Activated CD4-positive, alpha-beta T cell treated with anti-CD3 and anti-CD28 coated beads, Interleukin-2, amount 10 ng/mL, durations not matched to agents 7 days and 5 days (primary cell): ENCODE measurements around the gene ZNF564. TPM values are rescaled to one million over a fixed set of nuclear protein-coding genes. Genes with fewer than 3 reads are reported as not detected.
"Not testable (repeated sequence)": the region's sequence is repeated elsewhere in the genome, so short reads cannot be mapped to it uniquely, and the experiment has no call there.

Experiments used
- CTCF ChIA-PET: fragments of 350-600 bp; sonication (Branson Sonifier 250); formaldehyde crosslinking; loops from one replicate; lab custom pipeline; 2021; ENCODE audit warnings: antibody characterized with exemption; lab: Charles Lee
- POLR2A ChIA-PET: fragments of 350-600 bp; sonication (Branson Sonifier 250); formaldehyde crosslinking; loops from one replicate; lab custom pipeline; 2021; ENCODE audit warnings: antibody characterized with exemption; lab: Charles Lee
- DNase-seq: peaks from one replicate; pipeline ENCODE4 v3.0.0-alpha.2; 2020
- H3K27ac Mint-ChIP-seq: one replicate; pipeline ENCODE4 v1.8.0; 2021; ENCODE audit warnings: mild to moderate bottlenecking, moderate library complexity, mixed read lengths
- H3K27me3 Mint-ChIP-seq: one replicate; pipeline ENCODE4 v1.8.0; 2021; ENCODE audit warnings: mixed read lengths
- H3K36me3 Mint-ChIP-seq: one replicate; pipeline ENCODE4 v1.8.0; 2021; ENCODE audit warnings: low read depth, mixed read lengths
- H3K4me1 Mint-ChIP-seq: one replicate; pipeline ENCODE4 v1.8.0; 2021; ENCODE audit warnings: mixed read lengths
- H3K4me3 Mint-ChIP-seq: one replicate; pipeline ENCODE4 v1.8.0; 2021; ENCODE audit warnings: mild to moderate bottlenecking, moderate library complexity, mixed read lengths
- H3K9me3 Mint-ChIP-seq: one replicate; pipeline ENCODE4 v1.8.0; 2021; ENCODE audit warnings: mixed read lengths
- total RNA-seq, 2 experiments: library from RNA; stranded (reverse); gene quantifications; one replicate each; pipeline ENCODE4 v1.2.3, GENCODE V29; 2021

Gene ZNF564
- total RNA-seq, 2 experiments from 2014 or later: 11.1 to 12.1 TPM

DNA sequence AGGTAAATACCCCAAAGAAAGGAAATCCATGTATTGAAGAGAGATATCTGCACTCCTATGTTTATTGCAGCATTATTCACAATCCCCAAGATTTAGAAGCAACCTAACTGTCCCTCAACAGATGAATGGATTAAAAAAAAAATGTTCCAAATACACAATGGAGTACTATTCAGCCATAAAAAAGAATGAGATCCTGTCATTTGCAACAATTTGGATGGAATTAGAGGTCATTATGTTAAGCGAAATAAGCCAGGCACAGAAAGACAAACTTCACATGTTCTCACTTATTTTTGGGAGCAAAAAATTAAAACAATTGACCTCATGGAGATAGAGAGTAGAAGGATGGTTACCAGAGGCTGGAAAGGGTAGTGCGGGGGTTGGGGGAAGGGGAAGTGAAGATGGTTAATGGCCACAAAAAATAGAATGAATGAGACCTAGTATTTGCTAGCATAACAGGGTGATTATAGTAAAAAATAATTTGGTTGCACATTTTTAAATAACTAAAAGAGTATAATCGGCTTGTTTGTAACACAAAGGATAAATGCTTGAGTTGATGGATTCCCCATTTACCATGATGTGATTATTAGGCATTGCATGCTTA, 56.9 kb downstream of the ZNF564 start:
- CTCF ChIA-PET: interaction anchor here (0.5 to 1.4 kb wide), 4 partner anchors 41 to 571 kb away, joined by 3 to 4 read pairs (median 4); no protein-coding TSS in a partner anchor
- H3K4me1 Mint-ChIP-seq: peaks cover 16% of the 10 kb centered on the region
- H3K36me3 Mint-ChIP-seq: no peaks in the 10 kb centered on the region
- peaks cover 14% of the 10 kb centered on the region for H3K9me3 Mint-ChIP-seq
- POLR2A ChIA-PET: interaction anchor here (0.7 kb wide), 1 partner anchor 56 kb away, joined by 3 read pairs; no protein-coding TSS in a partner anchor
- H3K4me3 Mint-ChIP-seq: peak overlapping the region; percentile 36
- no peak overlapping the region for H3K27ac Mint-ChIP-seq
- DNase-seq: no peak
- no peaks in the 10 kb centered on the region for H3K27me3 Mint-ChIP-seq

- DNase-seq, H3K27me3 Mint-ChIP-seq, H3K27ac Mint-ChIP-seq, H3K36me3 Mint-ChIP-seq, H3K4me3 Mint-ChIP-seq, POLR2A ChIA-PET, H3K9me3 Mint-ChIP-seq: not testable (repeated sequence)
- peaks cover 29% of the 10 kb centered on the region for H3K4me1 Mint-ChIP-seq
- CTCF ChIA-PET: interaction anchor here (0.6 kb wide), 1 partner anchor 15 kb away, joined by 3 read pairs; no protein-coding TSS in a partner anchor
Observed at GRCh38 chr19:12486265-12486783, 65.0 kb downstream of the ZNF564 start.

- ChIA-PET POLR2A (no interaction called here), CTCF (interaction anchor here (0.9 kb wide), 1 partner anchor 10 kb away, joined by 3 read pairs; no protein-coding TSS in a partner anchor)
- H3K4me1 Mint-ChIP-seq: peaks cover 29% of the 10 kb centered on the region
- H3K27ac Mint-ChIP-seq: peak overlapping the region; percentile 22
- H3K4me3 Mint-ChIP-seq: peak overlapping the region; percentile 89
- H3K36me3 Mint-ChIP-seq: peaks cover 4% of the 10 kb centered on the region
- H3K9me3 Mint-ChIP-seq: peaks cover 9% of the 10 kb centered on the region
- DNase-seq: no peak
- no peaks in the 10 kb centered on the region for H3K27me3 Mint-ChIP-seq
Observed at GRCh38 chr19:12485571-12485970, 65.7 kb downstream of the ZNF564 start.

DNA sequence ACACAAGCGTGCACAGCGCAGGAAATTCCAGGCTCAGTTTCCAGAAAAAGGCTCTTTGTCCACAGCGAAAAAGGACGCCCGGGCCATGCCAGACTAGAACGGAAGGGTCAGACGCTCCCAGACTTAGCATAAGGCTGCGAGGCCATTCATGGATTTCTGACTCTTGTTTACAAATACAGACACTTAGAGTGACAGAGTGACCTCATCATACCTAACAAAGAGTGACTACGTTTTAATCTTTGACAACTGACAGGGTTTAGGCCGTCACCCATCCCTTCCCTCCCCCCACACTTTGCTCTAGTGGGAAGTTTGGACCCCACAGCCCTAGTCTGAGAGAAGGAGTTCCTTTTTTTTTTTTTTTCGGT, 66.2 kb downstream of the ZNF564 start:
- H3K9me3 Mint-ChIP-seq: peaks cover 9% of the 10 kb centered on the region
- DNase-seq: no peak
- H3K36me3 Mint-ChIP-seq: peaks cover 4% of the 10 kb centered on the region
- H3K4me3 Mint-ChIP-seq: peak overlapping the region; percentile 89
- H3K27me3 Mint-ChIP-seq: no peaks in the 10 kb centered on the region
- POLR2A ChIA-PET: no interaction called here
- peak overlapping the region; percentile 87 for H3K27ac Mint-ChIP-seq
- H3K4me1 Mint-ChIP-seq: peaks cover 29% of the 10 kb centered on the region
- CTCF ChIA-PET: interaction anchor here (0.9 to 1.0 kb wide), 2 partner anchors 11 to 13 kb away, joined by 3 read pairs; no protein-coding TSS in a partner anchor

DNA sequence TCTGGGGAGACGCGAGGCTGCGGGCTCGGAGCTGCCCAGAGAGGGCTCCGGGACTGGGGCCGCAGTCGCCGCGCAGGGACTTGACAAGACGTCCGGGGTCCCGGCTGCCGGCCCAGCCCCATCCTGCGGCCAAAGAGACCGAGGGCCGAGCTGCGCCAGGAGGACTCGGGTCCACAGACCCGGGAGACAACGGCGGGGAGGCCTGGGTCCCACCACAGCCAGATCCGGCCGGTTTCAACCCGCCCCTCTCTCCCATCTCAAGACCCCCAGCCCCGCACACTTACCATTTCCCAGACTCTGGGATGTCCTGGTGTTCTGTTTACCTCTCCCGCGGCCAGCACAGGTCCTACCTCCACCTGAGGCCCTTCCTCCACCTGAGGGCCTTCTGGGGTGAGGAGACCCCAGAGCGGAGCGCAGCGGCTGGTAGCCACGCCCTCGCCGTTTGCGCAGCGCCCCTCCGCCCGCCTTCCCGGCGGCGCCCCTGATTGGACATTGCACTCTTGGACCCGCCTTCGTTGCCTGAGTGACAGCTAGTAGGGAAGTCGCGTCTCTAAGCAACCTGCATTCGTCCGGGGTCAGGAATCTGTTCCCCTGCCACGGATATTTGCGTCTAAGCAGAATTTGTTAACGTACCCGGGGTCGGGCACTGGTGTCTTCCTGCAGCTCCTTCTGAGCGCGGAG, 66.8 kb downstream of the ZNF564 start, which contains the start of gene ZNF709:
ZNF709 (minus strand) TSS at position 446 of the 681 bp plus-strand sequence; CDS start at position 287, 159 bp downstream.
- H3K36me3 Mint-ChIP-seq: peaks cover 4% of the 10 kb centered on the region
- POLR2A ChIA-PET: no interaction called here
- CTCF ChIA-PET: interaction anchor here (1.0 kb wide), 1 partner anchor 13 kb away, joined by 3 read pairs; no protein-coding TSS in a partner anchor
- H3K27me3 Mint-ChIP-seq: no peaks in the 10 kb centered on the region
- H3K4me3 Mint-ChIP-seq: peak within 1 kb of the TSS; percentile 89
- H3K9me3 Mint-ChIP-seq: peaks cover 9% of the 10 kb centered on the region
- H3K4me1 Mint-ChIP-seq: peaks cover 29% of the 10 kb centered on the region
- peak within 1 kb of the TSS; percentile 87 for H3K27ac Mint-ChIP-seq
- peak; percentile 88 for DNase-seq

DNA sequence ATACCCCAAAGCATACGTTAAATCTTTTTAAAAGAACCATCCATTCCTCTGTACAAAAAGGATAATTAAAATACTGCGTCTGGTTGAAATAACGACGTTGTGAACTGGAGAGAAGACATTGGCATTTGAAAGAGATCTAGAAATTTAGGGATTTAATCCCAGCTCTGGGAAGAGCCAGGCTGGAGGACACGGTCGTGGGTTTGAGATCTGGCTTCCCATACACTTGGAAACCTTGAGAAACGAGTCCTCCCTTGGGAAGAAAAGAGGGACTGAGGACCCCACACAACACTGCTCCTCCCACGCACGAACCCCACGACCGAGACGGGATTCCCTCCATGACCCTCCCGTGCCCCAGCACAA, 67.3 kb downstream of the ZNF564 start:
- H3K27me3 Mint-ChIP-seq: no peaks in the 10 kb centered on the region
- H3K27ac Mint-ChIP-seq: peak overlapping the region; percentile 57
- peaks cover 29% of the 10 kb centered on the region for H3K4me1 Mint-ChIP-seq
- peak overlapping the region; percentile 89 for H3K4me3 Mint-ChIP-seq
- ChIA-PET CTCF (no interaction called here), POLR2A (no interaction called here)
- peaks cover 4% of the 10 kb centered on the region for H3K36me3 Mint-ChIP-seq
- no peak for DNase-seq
- peaks cover 9% of the 10 kb centered on the region for H3K9me3 Mint-ChIP-seq

GRCh38 chr19:12482509-12482886, 68.8 kb downstream of the ZNF564 start:
- Mint-ChIP-seq H3K9me3 (peaks cover 15% of the 10 kb centered on the region), H3K36me3 (peaks cover 8% of the 10 kb centered on the region)

DNA sequence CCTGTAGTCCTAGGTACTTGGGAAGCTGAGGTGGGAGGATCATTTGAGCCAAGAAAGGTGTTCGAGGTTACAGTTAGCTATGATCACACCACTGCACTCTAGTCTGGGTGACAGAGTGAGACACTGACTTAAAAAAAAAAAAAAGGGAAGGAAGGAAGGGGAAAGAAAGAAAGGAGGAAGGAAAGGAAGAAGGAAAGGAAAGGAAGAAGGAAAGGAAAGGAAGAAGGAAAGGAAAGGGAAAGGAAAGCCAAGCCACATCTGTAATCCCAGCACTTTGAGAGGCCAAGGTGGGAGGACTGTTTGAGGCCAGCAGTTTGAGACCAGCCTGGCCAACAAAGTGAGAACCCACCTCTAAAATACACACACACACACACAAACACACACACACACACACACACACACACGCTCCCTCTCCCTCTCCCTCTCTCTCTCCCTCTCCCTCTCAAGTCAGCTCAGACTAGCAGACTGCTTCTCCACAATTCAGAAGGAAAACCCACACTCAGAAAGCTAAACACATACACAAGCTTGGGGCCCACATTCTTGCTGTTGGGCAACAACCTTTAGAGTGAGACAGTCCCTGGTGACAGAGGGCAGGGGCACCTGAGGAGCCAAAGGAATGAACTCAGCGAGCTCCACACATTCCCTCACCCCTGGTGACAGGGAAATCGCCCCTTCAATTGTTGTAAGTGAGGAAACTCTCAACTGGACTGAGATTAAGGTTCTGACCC, 69.3 kb downstream of the ZNF564 start:
- ChIA-PET POLR2A (no interaction called here), CTCF (interaction anchor here (1.2 kb wide), 2 partner anchors 14 to 15 kb away, joined by 3 read pairs; no protein-coding TSS in a partner anchor)
- no peak overlapping the region for H3K4me3 Mint-ChIP-seq
- peaks cover 39% of the 10 kb centered on the region for H3K4me1 Mint-ChIP-seq
- peaks cover 16% of the 10 kb centered on the region for H3K9me3 Mint-ChIP-seq
- no peak overlapping the region for H3K27ac Mint-ChIP-seq
- DNase-seq: no peak
- no peaks in the 10 kb centered on the region for H3K27me3 Mint-ChIP-seq
- peaks cover 8% of the 10 kb centered on the region for H3K36me3 Mint-ChIP-seq

More at GRCh38 chr19:12482509-12482886, 68.8 kb downstream of the ZNF564 start:
- Mint-ChIP-seq H3K4me1 (peaks cover 39% of the 10 kb centered on the region), H3K4me3 (peak overlapping the region; percentile 31), H3K27ac (peak overlapping the region; percentile 36), H3K27me3 (no peaks in the 10 kb centered on the region)
- POLR2A ChIA-PET: no interaction called here
- no peak for DNase-seq
- CTCF ChIA-PET: interaction anchor here (1.2 kb wide), 1 partner anchor 14 kb away, joined by 3 read pairs; no protein-coding TSS in a partner anchor

DNA sequence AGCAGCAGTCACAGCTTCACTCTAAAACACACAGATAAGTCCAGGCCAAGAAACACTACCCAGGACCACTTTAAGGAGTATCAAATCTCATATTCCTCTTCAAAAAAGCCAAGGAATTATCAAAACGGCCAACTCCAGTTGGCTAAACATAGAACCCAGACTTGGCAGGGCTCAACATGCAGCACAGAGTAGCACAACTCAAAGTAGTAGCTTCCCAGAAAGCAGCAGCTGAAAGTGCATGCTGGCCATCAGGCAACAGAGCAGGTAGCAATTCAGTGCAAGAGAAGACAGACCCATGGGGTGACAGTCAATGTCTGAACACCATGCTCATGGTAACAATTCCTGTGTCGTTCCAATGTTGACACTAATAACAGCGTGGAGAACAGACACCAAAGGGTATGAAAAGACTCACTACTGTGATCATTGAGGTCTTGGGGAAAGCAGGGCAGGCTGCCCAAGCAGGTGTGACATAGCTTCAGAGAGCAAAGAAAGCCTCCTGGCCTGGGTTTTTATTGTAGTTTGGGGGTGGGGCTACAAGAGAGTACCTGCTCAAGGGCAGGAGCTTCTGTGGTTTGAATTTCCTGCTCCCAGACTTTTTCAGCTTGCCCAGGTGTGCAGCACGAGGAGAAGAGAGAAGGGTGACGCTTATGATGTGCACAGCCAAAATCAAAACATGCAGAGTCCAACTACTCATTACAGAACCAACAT, 72.9 kb downstream of the ZNF564 start:
- ChIA-PET POLR2A (interaction anchor here (0.6 kb wide), 1 partner anchor 28 kb away, joined by 4 read pairs; no protein-coding TSS in a partner anchor), CTCF (interaction anchor here (0.9 kb wide), 1 partner anchor 11 kb away, joined by 3 read pairs; no protein-coding TSS in a partner anchor)
- peaks cover 36% of the 10 kb centered on the region for H3K9me3 Mint-ChIP-seq
- no peaks in the 10 kb centered on the region for H3K27me3 Mint-ChIP-seq
- H3K36me3 Mint-ChIP-seq: peaks cover 12% of the 10 kb centered on the region
- DNase-seq: no peak
- no peak overlapping the region for H3K27ac Mint-ChIP-seq
- no peak overlapping the region for H3K4me3 Mint-ChIP-seq
- H3K4me1 Mint-ChIP-seq: peaks cover 23% of the 10 kb centered on the region
